Endothelial cell of umbilical vein (primary cell): Measurements from ENCODE around the gene SPDYA. TPM values are rescaled to one million over a fixed set of nuclear protein-coding genes. Genes with fewer than 3 reads are reported as not detected.

Source experiments
- BruUV-seq: library from RNA; stranded (reverse); fragments of 400-500 nt; replicated peaks from 2 replicates; lab custom pipeline; 2021; lab: Mats Ljungman, UMichigan
- CTCF ChIA-PET: fragments of 300-600, 350-600 bp; sonication (Branson Sonifier 250); formaldehyde crosslinking; loops from one replicate; lab custom pipeline; 2021; ENCODE audit warnings: antibody characterized with exemption, inconsistent platforms; lab: Charles Lee
- POLR2A ChIA-PET: fragments of 300-600, 350-600 bp; sonication (Branson Sonifier 250); formaldehyde crosslinking; loops from one replicate; lab custom pipeline; 2021; ENCODE audit warnings: antibody characterized with exemption, inconsistent platforms; lab: Charles Lee
- DNase-seq: peaks from one replicate; pipeline ENCODE4 v3.0.0-alpha.2; 2011; ENCODE audit warnings: low read depth, low spot score
- FAIRE-seq: peaks from 2 replicates; lab custom pipeline; 2011; peaks lifted over from hg19 to GRCh38; lab: Jason Lieb, UNC
- H2AFZ ChIP-seq: 2 replicates; pipeline ENCODE4 v1.6.0; 2012; ENCODE audit warnings: low read depth, low read length, control low read depth, inconsistent platforms
- H3K27ac ChIP-seq: 2 replicates; pipeline ENCODE4 v1.5.1; 2011; ENCODE audit warnings: low read depth, mild to moderate bottlenecking, control low read depth, low read length, moderate library complexity; ENCODE audit not compliant: insufficient read depth
- H3K27me3 ChIP-seq, 2 experiments: 2 replicates each; pipeline versions ENCODE4 v1.6.0 to v1.6.1; 2011; ENCODE audit warnings: low read length in 2 of 2, mixed read lengths in 1 of 2; ENCODE audit not compliant: control insufficient read depth in 2 of 2, insufficient read depth in 2 of 2
- H3K36me3 ChIP-seq, 2 experiments: 2 replicates in 1 of 2; 3 replicates in 1 of 2; pipeline ENCODE4 v1.5.1; 2011; ENCODE audit warnings: low read length in 2 of 2, mild to moderate bottlenecking in 1 of 2, moderate library complexity in 1 of 2; ENCODE audit not compliant: control insufficient read depth in 2 of 2, insufficient read depth in 2 of 2; ENCODE audit errors: extremely low read depth in 1 of 2
- H3K4me1 ChIP-seq: 3 replicates; pipeline ENCODE4 v1.5.1; 2011; ENCODE audit warnings: mild to moderate bottlenecking, low read length; ENCODE audit not compliant: control insufficient read depth, insufficient read depth; ENCODE audit errors: extremely low read depth
- H3K4me2 ChIP-seq: 2 replicates; pipeline ENCODE4 v1.6.1; 2011; ENCODE audit warnings: low read length, control low read depth, mixed read lengths; ENCODE audit not compliant: insufficient read depth
- H3K4me3 ChIP-seq, 3 experiments: fragments of 200-600 bp in 1 of 3; sonication (generic), shearing (Covaris generic) in 1 of 3; replicated peaks in 1 of 3; 2 replicates each; pipeline ENCODE4 v1.5.1; 2011 to 2016; ENCODE audit warnings: control low read depth in 3 of 3, low read length in 3 of 3, mild to moderate bottlenecking in 2 of 3, inconsistent platforms in 1 of 3, low read depth in 1 of 3, moderate library complexity in 1 of 3; ENCODE audit not compliant: insufficient read depth in 1 of 3
- H3K79me2 ChIP-seq: 2 replicates; pipeline ENCODE4 v1.6.0; 2012; ENCODE audit warnings: low read length, inconsistent platforms; ENCODE audit not compliant: control insufficient read depth, insufficient read depth
- H3K9ac ChIP-seq: replicated peaks from 2 replicates; pipeline ENCODE3; 2011; ENCODE audit warnings: low read length, control low read depth; ENCODE audit not compliant: insufficient read depth; ENCODE audit errors: extremely low read depth
- H3K9me1 ChIP-seq: replicated peaks from 3 replicates; pipeline ENCODE4 v1.6.0; 2011; ENCODE audit warnings: mild to moderate bottlenecking, low read length; ENCODE audit not compliant: control insufficient read depth, insufficient read depth; ENCODE audit errors: extremely low read depth
- H3K9me3 ChIP-seq: replicated peaks from 2 replicates; pipeline ENCODE4 v1.5.1; 2012; ENCODE audit warnings: low read length, inconsistent platforms; ENCODE audit not compliant: control insufficient read depth, insufficient read depth
- H4K20me1 ChIP-seq: replicated peaks from 2 replicates; pipeline ENCODE3; 2011; ENCODE audit warnings: mild to moderate bottlenecking, low read length; ENCODE audit not compliant: control insufficient read depth, insufficient read depth; ENCODE audit errors: extremely low read depth
- EZH2 ChIP-seq: IDR thresholded peaks from 2 replicates; pipeline ENCODE4 v1.6.1; 2012; ENCODE audit warnings: borderline replicate concordance, low read depth, mild to moderate bottlenecking, moderate library complexity, low read length, inconsistent platforms; ENCODE audit not compliant: severe bottlenecking
- GATA2 ChIP-seq: IDR thresholded peaks from 2 replicates; pipeline ENCODE4 v1.7.0; 2011; ENCODE audit warnings: low read depth, mild to moderate bottlenecking, moderate library complexity, mixed read lengths, low read length; ENCODE audit not compliant: insufficient read length, insufficient read depth
- JUN ChIP-seq: IDR thresholded peaks from 2 replicates; pipeline ENCODE4 v1.6.1; 2011; ENCODE audit warnings: borderline replicate concordance, low read depth; ENCODE audit not compliant: insufficient read length, insufficient read depth
- POLR2AphosphoS5 ChIP-seq: IDR thresholded peaks from 2 replicates; pipeline ENCODE4 v1.6.1; 2012; ENCODE audit warnings: low read depth, mild to moderate bottlenecking, control low read depth, low read length, moderate library complexity; ENCODE audit not compliant: insufficient read depth
- dilution Hi-C: fragments of 300-500 bp; cut with MboI; formaldehyde crosslinking; loops from one replicate; pipeline ENCODE4 v1.15.0; 2019; ENCODE audit warnings: low sequenced_read_pairs; ENCODE audit not compliant: extremely low pct_ligation_motif_present
- intact Hi-C: fragments of 100-400 bp; cut with micrococcal nuclease; formaldehyde crosslinking; loops from one replicate; pipeline ENCODE4 v1.10.0; 2022
- polyA plus RNA-seq, 4 experiments: library from polyadenylated mRNA; depleted of rRNA in 3 of 4; stranded (reverse) in 3 of 4; unstranded in 1 of 4; fragments of >200 nt; gene quantifications; 2 replicates each; pipeline versions ENCODE4 v1.2.1 to v1.2.3, GENCODE V29; 2011 to 2012; ENCODE audit warnings: missing spikeins in 1 of 4
- total RNA-seq: library from RNA; stranded (reverse); gene quantifications from 2 replicates; pipeline ENCODE4 v1.2.3, GENCODE V29; 2021
- TF ChIP-seq, protein P1 (sequence below), 2 donors: IDR thresholded peaks; 1 replicate in 1 of 2; 2 replicates in 1 of 2; pipeline ENCODE4 v1.5.1; 2011; ENCODE audit warnings: low read length in 2 of 2, mild to moderate bottlenecking in 2 of 2, moderate library complexity in 2 of 2, control low read depth in 1 of 2, inconsistent platforms in 1 of 2, low read depth in 1 of 2; ENCODE audit not compliant: insufficient read depth in 1 of 2; ENCODE audit errors: extremely low read depth in 1 of 2
- TF ChIP-seq, protein P2 (sequence below): IDR thresholded peaks from 2 replicates; pipeline ENCODE4 v1.6.1; 2011; ENCODE audit not compliant: insufficient read depth, insufficient read length

The SPDYA gene
- total and polyA plus RNA-seq, 2 donors (not counting 3 experiments of a cell fraction or from before 2014, with no cell fraction given): 0.06 to 1.6 TPM

DNA sequence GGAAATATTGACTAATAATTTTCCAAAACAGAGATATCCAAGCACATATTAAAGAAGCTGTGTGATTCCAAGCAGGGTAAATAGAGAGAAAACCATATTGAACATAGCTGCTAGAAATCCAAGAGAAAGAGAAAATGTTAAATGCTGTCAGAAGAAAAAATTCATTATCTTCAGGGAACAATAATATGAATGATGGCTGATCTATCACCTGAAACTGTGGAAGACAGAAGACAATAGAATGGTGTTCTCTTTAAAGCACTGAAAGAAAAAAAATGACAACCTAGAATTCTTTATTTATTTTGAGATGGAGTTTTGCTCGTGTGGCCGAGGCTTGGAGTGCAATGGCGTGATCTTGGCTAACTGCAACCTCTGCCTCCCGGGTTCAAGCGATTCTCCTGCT is 41.7 kb upstream of the SPDYA start:
- no peak overlapping the region for H3K4me3 ChIP-seq
- no peaks in the 10 kb centered on the region for H3K4me1 ChIP-seq
- H3K4me2 ChIP-seq: no peak overlapping the region
- dilution Hi-C loops: no loop called here
- FAIRE-seq: no peak
- peaks cover 0 to 2% of the 10 kb centered on the region in 2 experiments for H3K36me3 ChIP-seq
- CTCF ChIA-PET: interaction anchor here (1.0 kb wide), 1 partner anchor 174 kb away, joined by 5 read pairs; no protein-coding TSS in a partner anchor
- H2AFZ ChIP-seq: no peak overlapping the region
- DNase-seq: no peak
- POLR2A ChIA-PET: no interaction called here
- H3K9me3 ChIP-seq: no peaks in the 10 kb centered on the region
- intact Hi-C loops: no loop called here
- BruUV-seq: no TSS peak
- H3K9ac ChIP-seq: no peak overlapping the region
- H3K27ac ChIP-seq: no peak overlapping the region
- H4K20me1 ChIP-seq: peaks cover 24% of the 10 kb centered on the region
- peaks cover 98% of the 10 kb centered on the region for H3K79me2 ChIP-seq
- no peaks in the 10 kb centered on the region for H3K9me1 ChIP-seq
- no peak for TF ChIP-seq JUN
- TF ChIP-seq, protein P1, sequence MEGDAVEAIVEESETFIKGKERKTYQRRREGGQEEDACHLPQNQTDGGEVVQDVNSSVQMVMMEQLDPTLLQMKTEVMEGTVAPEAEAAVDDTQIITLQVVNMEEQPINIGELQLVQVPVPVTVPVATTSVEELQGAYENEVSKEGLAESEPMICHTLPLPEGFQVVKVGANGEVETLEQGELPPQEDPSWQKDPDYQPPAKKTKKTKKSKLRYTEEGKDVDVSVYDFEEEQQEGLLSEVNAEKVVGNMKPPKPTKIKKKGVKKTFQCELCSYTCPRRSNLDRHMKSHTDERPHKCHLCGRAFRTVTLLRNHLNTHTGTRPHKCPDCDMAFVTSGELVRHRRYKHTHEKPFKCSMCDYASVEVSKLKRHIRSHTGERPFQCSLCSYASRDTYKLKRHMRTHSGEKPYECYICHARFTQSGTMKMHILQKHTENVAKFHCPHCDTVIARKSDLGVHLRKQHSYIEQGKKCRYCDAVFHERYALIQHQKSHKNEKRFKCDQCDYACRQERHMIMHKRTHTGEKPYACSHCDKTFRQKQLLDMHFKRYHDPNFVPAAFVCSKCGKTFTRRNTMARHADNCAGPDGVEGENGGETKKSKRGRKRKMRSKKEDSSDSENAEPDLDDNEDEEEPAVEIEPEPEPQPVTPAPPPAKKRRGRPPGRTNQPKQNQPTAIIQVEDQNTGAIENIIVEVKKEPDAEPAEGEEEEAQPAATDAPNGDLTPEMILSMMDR (IDR thresholded peaks at IDR 0.05; ENCODE audit: extremely low read depth in 1 of 2, insufficient read depth in 1 of 2, low read depth in 1 of 2, low read length in 2 of 2): no peak
- TF ChIP-seq EZH2: no peak
- no peak for TF ChIP-seq POLR2AphosphoS5
- TF ChIP-seq, protein P2, sequence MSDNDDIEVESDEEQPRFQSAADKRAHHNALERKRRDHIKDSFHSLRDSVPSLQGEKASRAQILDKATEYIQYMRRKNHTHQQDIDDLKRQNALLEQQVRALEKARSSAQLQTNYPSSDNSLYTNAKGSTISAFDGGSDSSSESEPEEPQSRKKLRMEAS: no peak
- no peak for TF ChIP-seq GATA2
- H3K27me3 ChIP-seq: no peaks in the 10 kb centered on the region
